Vagina (tissue), 2 donors: ENCODE data around the gene CARS2.

Experiments used
- CTCF ChIP-seq, 3 experiments: fragments of 450-650 bp in 2 of 3; fragments of 200-600 bp in 1 of 3; sonication (generic) in 1 of 3; IDR thresholded peaks; one replicate each; pipeline ENCODE4 v1.5.1; 2017 to 2019; ENCODE audit warnings: antibody characterized with exemption in 3 of 3, mild to moderate bottlenecking in 2 of 3, moderate library complexity in 2 of 3
- POLR2A ChIP-seq, 2 donors: fragments of 450-650 bp; IDR thresholded peaks; one replicate each; pipeline ENCODE4 v1.6.1; 2017; ENCODE audit warnings: antibody characterized with exemption in 2 of 2, mild to moderate bottlenecking in 2 of 2, moderate library complexity in 2 of 2

GRCh38 chr13:110663491-110663890 lies 42.4 kb downstream of the CARS2 start:
- TF ChIP-seq CTCF (IDR thresholded peaks at IDR 0.05), result no peak
- TF ChIP-seq POLR2A (IDR thresholded peaks at IDR 0.05), result no peak
